Fibroblast of lung (primary cell): ENCODE results near the gene FGF5. TPM values are rescaled to one million over a fixed set of nuclear protein-coding genes. Genes with fewer than 3 reads are reported as not detected.

Experiments used
- DNase-seq, 2 donors: peaks; one replicate each; pipeline versions ENCODE4 v3.0.0 to v3.0.0-alpha.2; 2010; ENCODE audit warnings: low read depth in 2 of 2
- H2AFZ ChIP-seq: 2 replicates; pipeline ENCODE4 v1.5.1; 2012; ENCODE audit warnings: low read length, control low read depth, inconsistent platforms
- H3K27ac ChIP-seq: 2 replicates; pipeline ENCODE4 v1.5.1; 2011; ENCODE audit warnings: low read length, control low read depth; ENCODE audit not compliant: insufficient read depth
- H3K27me3 ChIP-seq: 2 replicates; pipeline ENCODE4 v1.5.1; 2011; ENCODE audit warnings: mild to moderate bottlenecking, low read length; ENCODE audit not compliant: control insufficient read depth, insufficient read depth
- H3K36me3 ChIP-seq: 2 replicates; pipeline ENCODE4 v1.5.1; 2011; ENCODE audit warnings: low read length; ENCODE audit not compliant: control insufficient read depth, insufficient read depth
- H3K4me1 ChIP-seq: 2 replicates; pipeline ENCODE4 v1.5.1; 2011; ENCODE audit warnings: low read length; ENCODE audit not compliant: control insufficient read depth, insufficient read depth; ENCODE audit errors: extremely low read depth
- H3K4me2 ChIP-seq: 2 replicates; pipeline ENCODE4 v1.5.1; 2011; ENCODE audit warnings: low read length, control low read depth; ENCODE audit not compliant: insufficient read depth; ENCODE audit errors: extremely low read depth
- H3K4me3 ChIP-seq, 4 experiments: fragments of 200-600 bp in 1 of 4; sonication (generic) in 1 of 4; replicated peaks in 1 of 4; 2 replicates each; pipeline ENCODE4 v1.5.1; 2011 to 2016; ENCODE audit warnings: low read length in 4 of 4, low read depth in 3 of 4, mild to moderate bottlenecking in 3 of 4, control low read depth in 2 of 4, inconsistent platforms in 1 of 4, mixed read lengths in 1 of 4; ENCODE audit not compliant: insufficient read depth in 1 of 4; ENCODE audit errors: control extremely low read depth in 1 of 4
- H3K79me2 ChIP-seq: 2 replicates; pipeline ENCODE4 v1.5.1; 2012; ENCODE audit warnings: mild to moderate bottlenecking, low read length, inconsistent platforms; ENCODE audit not compliant: control insufficient read depth, insufficient read depth
- H3K9ac ChIP-seq: 2 replicates; pipeline ENCODE4 v1.5.1; 2011; ENCODE audit warnings: mild to moderate bottlenecking, low read length, control low read depth; ENCODE audit not compliant: insufficient read depth
- H3K9me3 ChIP-seq: 2 replicates; pipeline ENCODE4 v1.5.1; 2012; ENCODE audit warnings: low read depth, low read length; ENCODE audit not compliant: control insufficient read depth, insufficient read depth
- H4K20me1 ChIP-seq: 2 replicates; pipeline ENCODE4 v1.5.1; 2011; ENCODE audit warnings: low read length; ENCODE audit not compliant: control insufficient read depth, insufficient read depth; ENCODE audit errors: extremely low read depth
- EZH2 ChIP-seq: IDR thresholded peaks from 2 replicates; pipeline ENCODE4 v1.5.1; 2012; ENCODE audit warnings: low read length, control low read depth, mild to moderate bottlenecking; ENCODE audit errors: missing control alignments
- polyA plus RNA-seq, 2 donors: library from polyadenylated mRNA; depleted of rRNA in 1 of 2; stranded (reverse) in 1 of 2; unstranded in 1 of 2; fragments of >200 nt; gene quantifications; 2 replicates each; pipeline ENCODE4 v1.2.1, GENCODE V29; 2011 to 2012; ENCODE audit warnings: missing spikeins in 1 of 2
- total RNA-seq: library from RNA; depleted of rRNA; stranded (reverse); fragments of >200 nt; gene quantifications from 2 replicates; pipeline ENCODE4 v1.2.1, GENCODE V29; 2014
- TF ChIP-seq, protein P1 (sequence below), 2 donors: IDR thresholded peaks in 1 of 2; conservative IDR thresholded peaks in 1 of 2; 1 replicate in 1 of 2; 2 replicates in 1 of 2; pipeline ENCODE4 v1.5.1; 2011 to 2012; ENCODE audit warnings: low read length in 2 of 2, control low read depth in 1 of 2, inconsistent platforms in 1 of 2, low read depth in 1 of 2, mild to moderate bottlenecking in 1 of 2

FGF5 gene
- total and polyA plus RNA-seq, 2 donors (not counting 1 experiment from before 2014, with no cell fraction given) = 25.8 to 56.4 TPM

DNA sequence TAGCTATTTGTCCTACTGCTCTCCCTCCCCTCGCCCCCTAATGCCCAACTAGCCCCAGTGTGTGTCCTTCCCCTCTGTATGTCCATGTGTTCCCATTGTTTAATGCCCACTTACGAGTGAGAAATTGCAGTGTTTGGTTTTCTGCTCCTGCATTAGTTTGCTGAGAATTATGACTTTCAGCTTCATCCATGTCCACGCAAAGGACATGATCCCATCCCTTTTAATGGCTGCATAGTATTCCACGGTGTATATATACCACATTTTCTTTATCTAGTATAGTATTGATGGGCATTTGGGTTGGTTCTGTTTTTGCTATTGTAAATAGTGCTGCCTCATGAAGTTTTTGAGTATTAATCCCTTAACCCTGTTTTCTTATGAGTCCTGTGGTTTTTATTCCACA lies 35.4 kb downstream of the FGF5 start:
- no peaks in the 10 kb centered on the region for H4K20me1 ChIP-seq
- H3K27ac ChIP-seq = no peak overlapping the region
- H3K4me2 ChIP-seq = no peak overlapping the region
- DNase-seq = no peak
- no peak overlapping the region for H2AFZ ChIP-seq
- H3K9ac ChIP-seq = no peak overlapping the region
- TF ChIP-seq, protein P1, sequence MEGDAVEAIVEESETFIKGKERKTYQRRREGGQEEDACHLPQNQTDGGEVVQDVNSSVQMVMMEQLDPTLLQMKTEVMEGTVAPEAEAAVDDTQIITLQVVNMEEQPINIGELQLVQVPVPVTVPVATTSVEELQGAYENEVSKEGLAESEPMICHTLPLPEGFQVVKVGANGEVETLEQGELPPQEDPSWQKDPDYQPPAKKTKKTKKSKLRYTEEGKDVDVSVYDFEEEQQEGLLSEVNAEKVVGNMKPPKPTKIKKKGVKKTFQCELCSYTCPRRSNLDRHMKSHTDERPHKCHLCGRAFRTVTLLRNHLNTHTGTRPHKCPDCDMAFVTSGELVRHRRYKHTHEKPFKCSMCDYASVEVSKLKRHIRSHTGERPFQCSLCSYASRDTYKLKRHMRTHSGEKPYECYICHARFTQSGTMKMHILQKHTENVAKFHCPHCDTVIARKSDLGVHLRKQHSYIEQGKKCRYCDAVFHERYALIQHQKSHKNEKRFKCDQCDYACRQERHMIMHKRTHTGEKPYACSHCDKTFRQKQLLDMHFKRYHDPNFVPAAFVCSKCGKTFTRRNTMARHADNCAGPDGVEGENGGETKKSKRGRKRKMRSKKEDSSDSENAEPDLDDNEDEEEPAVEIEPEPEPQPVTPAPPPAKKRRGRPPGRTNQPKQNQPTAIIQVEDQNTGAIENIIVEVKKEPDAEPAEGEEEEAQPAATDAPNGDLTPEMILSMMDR (conservative IDR thresholded peaks at IDR 0.05 in 1 of 2, IDR thresholded peaks at IDR 0.05 in 1 of 2; ENCODE audit: low read depth in 1 of 2, low read length in 2 of 2) = no peak
- no peak for TF ChIP-seq EZH2
- H3K36me3 ChIP-seq = no peaks in the 10 kb centered on the region
- H3K4me1 ChIP-seq = peaks cover 7% of the 10 kb centered on the region
- H3K9me3 ChIP-seq = no peaks in the 10 kb centered on the region
- H3K27me3 ChIP-seq = no peaks in the 10 kb centered on the region
- no peaks in the 10 kb centered on the region for H3K79me2 ChIP-seq
- no peak overlapping the region for H3K4me3 ChIP-seq

DNA sequence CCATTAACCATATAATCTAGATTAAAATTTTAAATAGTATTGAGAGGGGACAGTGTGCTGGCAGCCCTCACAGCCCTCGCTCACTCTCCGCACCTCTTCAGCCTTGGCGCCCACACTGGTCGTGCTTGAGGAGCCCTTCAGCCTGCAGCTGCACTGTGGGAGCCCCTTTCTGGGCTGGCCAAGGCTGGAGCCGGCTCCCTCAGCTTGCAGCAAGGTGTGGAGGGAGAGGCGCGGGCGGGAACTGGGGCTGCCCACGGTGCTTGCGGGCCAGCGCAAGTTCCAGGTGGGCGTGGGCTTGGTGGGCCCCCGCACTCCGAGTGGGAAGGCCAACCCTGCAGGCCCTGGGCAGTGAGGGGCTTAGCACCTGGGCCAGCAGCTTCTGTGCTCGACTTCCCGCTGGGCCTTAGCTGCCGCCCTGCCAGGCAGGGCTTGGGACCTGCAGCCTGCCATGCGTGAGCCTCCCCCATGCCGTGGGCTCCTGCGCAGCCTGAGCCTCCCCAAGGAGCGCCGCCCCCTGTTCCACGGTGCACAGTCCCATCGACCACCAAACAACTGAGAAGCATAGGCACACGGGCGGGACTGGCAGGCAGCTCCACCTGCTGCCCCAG lies 36.3 kb downstream of the FGF5 start:
- no peak for DNase-seq
- TF ChIP-seq, protein P1 (conservative IDR thresholded peaks at IDR 0.05 in 1 of 2, IDR thresholded peaks at IDR 0.05 in 1 of 2; ENCODE audit: low read depth in 1 of 2, low read length in 2 of 2) = no peak
- TF ChIP-seq EZH2 = no peak
- H3K4me3 ChIP-seq = no peak overlapping the region
- no peaks in the 10 kb centered on the region for H3K79me2 ChIP-seq
- peaks cover 12% of the 10 kb centered on the region for H3K4me1 ChIP-seq
- H3K27ac ChIP-seq = no peak overlapping the region
- no peak overlapping the region for H3K9ac ChIP-seq
- no peak overlapping the region for H3K4me2 ChIP-seq
- H4K20me1 ChIP-seq = no peaks in the 10 kb centered on the region
- no peak overlapping the region for H2AFZ ChIP-seq
- H3K9me3 ChIP-seq = no peaks in the 10 kb centered on the region
- H3K27me3 ChIP-seq = no peaks in the 10 kb centered on the region
- no peaks in the 10 kb centered on the region for H3K36me3 ChIP-seq

DNA sequence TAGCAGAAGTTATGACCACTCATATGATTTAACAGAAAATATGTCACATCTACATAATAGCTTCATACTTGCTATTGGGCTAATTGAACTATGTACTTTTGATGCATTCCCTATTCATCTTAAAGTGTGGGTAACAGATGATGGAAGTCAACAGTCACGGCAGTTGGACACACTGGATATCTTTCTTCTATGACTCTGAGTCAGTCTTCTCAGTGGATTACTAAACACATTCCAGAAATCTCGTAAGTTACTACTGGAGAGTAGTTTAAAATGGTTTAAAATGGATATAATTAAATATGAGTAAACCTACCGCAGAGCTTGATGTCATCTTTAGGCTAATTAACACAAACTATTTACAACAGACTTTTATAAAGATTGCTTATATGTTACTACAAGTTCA lies 39.0 kb downstream of the FGF5 start:
- DNase-seq = peak in 1 of 2 donors; percentile 88
- H2AFZ ChIP-seq = no peak overlapping the region
- H3K27me3 ChIP-seq = no peaks in the 10 kb centered on the region
- peak overlapping the region; percentile 64 for H3K4me2 ChIP-seq
- H3K9me3 ChIP-seq = no peaks in the 10 kb centered on the region
- no peak overlapping the region for H3K4me3 ChIP-seq
- no peaks in the 10 kb centered on the region for H4K20me1 ChIP-seq
- peaks cover 25% of the 10 kb centered on the region for H3K4me1 ChIP-seq
- no peak overlapping the region for H3K9ac ChIP-seq
- no peaks in the 10 kb centered on the region for H3K79me2 ChIP-seq
- no peak for TF ChIP-seq EZH2
- TF ChIP-seq, protein P1 (conservative IDR thresholded peaks at IDR 0.05 in 1 of 2, IDR thresholded peaks at IDR 0.05 in 1 of 2; ENCODE audit: low read depth in 1 of 2, low read length in 2 of 2) = no peak
- H3K27ac ChIP-seq = peak overlapping the region; percentile 76
- no peaks in the 10 kb centered on the region for H3K36me3 ChIP-seq
